ENCODE data around the gene GRAP2.

Gene GRAP2

DNA sequence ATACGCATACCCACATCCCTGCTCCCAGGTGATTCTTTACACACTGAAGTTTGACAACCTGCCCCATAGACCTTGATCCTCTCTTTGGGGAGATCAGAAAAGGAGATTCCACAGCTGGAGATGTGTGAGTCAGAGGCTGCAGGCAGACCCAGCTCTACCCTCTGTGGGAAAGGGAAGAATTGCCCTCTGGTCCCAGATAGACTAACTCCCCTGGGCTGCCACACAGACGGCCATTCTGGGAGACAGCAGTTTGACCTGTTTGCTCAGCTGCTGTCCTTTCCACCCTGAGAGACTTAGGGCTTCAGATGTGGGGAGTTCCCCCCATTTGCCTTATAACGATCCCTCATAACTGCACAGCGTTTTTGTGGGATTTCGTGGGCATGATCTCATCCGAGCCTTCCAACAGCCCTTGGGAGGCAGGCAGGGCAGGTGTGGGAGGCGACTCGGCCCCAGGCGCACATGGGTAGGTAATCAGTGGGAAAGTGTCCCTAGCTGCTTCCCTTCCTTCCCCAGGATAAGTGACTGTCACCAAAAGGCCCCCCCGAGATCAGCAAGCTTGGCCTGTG lies 107.9 kb downstream of the GRAP2 start:
- no peak overlapping the region for H3K4me3 ChIP-seq (ENCODE audit: control insufficient read depth, low read depth, low read length)
- DNase-seq (ENCODE audit: low read depth), result no peak
- TF ChIP-seq, protein P1, sequence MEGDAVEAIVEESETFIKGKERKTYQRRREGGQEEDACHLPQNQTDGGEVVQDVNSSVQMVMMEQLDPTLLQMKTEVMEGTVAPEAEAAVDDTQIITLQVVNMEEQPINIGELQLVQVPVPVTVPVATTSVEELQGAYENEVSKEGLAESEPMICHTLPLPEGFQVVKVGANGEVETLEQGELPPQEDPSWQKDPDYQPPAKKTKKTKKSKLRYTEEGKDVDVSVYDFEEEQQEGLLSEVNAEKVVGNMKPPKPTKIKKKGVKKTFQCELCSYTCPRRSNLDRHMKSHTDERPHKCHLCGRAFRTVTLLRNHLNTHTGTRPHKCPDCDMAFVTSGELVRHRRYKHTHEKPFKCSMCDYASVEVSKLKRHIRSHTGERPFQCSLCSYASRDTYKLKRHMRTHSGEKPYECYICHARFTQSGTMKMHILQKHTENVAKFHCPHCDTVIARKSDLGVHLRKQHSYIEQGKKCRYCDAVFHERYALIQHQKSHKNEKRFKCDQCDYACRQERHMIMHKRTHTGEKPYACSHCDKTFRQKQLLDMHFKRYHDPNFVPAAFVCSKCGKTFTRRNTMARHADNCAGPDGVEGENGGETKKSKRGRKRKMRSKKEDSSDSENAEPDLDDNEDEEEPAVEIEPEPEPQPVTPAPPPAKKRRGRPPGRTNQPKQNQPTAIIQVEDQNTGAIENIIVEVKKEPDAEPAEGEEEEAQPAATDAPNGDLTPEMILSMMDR (conservative IDR thresholded peaks at IDR 0.05; ENCODE audit: control insufficient read depth, insufficient read depth, low read depth, low read length), result no peak

DNA sequence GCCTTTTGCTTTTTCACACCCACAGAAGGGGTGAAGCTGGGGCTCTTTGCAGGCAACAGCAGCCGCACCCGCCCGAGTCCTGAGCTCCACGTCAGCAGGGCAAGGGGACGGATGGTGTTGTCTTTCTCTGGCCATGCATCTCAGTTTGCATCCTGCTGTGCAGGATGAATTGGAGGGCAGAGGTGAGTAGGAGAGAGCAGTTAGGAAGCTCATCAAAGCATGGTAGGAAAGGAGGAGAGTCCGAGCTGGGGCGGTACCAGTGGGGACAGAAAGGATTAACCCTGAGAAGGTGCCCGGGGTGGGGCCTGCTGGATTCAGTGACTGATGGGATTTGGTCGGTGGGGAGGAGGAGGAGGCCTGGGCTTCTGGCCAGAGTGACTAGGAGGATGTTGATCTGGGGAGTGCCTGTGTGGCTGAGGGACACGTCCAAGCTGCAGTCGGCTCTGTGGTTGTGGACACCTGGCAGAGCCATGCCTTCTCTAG lies 108.4 kb downstream of the GRAP2 start:
- TF ChIP-seq, protein P1 (conservative IDR thresholded peaks at IDR 0.05; ENCODE audit: control insufficient read depth, insufficient read depth, low read depth, low read length), result no peak
- H3K4me3 ChIP-seq (ENCODE audit: control insufficient read depth, low read depth, low read length), result no peak overlapping the region
- no peak for DNase-seq (ENCODE audit: low read depth)

DNA sequence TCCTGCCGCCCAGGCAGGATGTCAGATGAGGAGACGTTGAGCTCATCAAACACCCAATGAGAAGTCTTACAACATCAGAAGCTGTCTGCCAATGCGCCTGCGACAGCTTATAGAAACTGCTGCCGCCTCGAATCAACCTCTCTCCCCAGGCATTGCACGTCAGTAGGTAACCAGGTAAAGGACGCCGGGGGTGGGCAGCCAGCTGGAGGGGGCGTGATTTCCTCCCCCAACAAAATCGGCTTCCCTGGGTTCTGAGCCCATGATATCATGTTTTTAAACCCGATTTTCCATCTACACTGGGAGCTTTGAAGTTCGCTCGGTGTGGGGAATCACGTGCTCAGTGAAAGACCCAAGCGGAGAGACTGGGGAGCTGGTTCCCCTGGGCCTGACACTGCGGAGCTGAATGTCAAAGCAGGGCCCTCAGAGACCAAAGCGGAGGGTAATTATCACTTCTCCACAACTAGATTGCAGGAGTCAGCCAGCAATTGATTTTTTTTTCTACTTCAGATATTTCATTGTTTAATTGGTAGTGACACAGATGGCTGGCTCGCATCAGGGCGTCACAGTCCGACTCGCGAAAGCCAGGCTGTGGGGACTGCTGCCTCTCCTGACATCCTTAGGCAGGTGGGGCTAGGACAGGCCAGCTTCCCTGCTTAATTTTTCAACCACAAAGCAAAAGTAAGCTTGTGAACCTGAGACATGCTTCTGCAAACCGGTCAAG lies 109.2 kb downstream of the GRAP2 start:
- TF ChIP-seq, protein P1 (conservative IDR thresholded peaks at IDR 0.05; ENCODE audit: control insufficient read depth, insufficient read depth, low read depth, low read length), result no peak
- DNase-seq (ENCODE audit: low read depth), result no peak
- no peak overlapping the region for H3K4me3 ChIP-seq (ENCODE audit: control insufficient read depth, low read depth, low read length)

DNA sequence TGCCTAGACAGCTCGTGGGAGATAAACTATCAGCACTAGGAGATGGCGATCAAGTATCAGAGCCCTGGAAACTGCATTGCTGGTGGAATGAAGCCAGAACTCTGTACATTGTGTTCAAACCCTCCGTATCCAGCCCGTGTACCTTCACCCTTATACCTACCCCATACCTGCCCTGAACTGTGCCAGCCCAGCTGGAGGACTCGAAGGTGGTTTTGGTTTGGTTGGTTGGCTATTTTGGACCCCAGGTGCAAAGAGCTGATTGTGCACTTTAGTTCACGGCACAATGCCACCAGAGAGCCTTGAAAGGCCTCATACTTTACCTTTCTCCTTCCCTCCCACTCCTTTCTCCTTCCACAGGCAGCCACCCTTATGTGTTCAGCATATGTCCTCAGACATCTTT lies 109.9 kb downstream of the GRAP2 start:
- no peak overlapping the region for H3K4me3 ChIP-seq (ENCODE audit: control insufficient read depth, low read depth, low read length)
- no peak for DNase-seq (ENCODE audit: low read depth)
- TF ChIP-seq, protein P1 (conservative IDR thresholded peaks at IDR 0.05; ENCODE audit: control insufficient read depth, insufficient read depth, low read depth, low read length), result no peak

DNA sequence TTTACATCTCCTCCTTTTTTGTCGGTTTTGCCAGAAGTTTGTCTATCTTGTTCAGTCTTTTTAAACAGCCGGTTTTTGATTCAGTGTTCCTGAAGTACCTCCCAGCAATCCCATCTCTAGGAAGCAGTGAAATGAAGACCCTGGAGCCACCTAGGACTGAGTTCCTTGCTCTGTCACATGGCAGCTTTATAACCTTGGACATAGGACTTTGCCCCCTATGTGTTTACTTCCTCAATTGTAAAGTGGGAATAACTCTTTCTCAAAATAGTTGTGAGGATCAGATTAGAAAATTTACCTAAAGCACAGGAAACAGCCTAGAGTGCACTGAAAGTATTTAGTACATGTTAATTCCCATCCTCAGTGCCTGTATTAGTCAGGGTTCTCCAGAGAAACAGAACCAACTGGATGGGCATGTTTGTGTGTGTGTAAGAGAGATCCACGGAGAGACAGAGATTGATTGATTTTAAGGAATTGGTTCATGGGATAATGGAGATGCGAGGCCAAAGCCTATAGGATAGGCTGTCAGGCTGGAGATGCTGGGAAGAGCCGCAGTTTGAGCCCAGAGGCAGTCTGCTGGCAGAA lies 113.9 kb downstream of the GRAP2 start:
- TF ChIP-seq, protein P1 (conservative IDR thresholded peaks at IDR 0.05; ENCODE audit: control insufficient read depth, insufficient read depth, low read depth, low read length), result no peak
- no peak for DNase-seq (ENCODE audit: low read depth)
- H3K4me3 ChIP-seq (ENCODE audit: control insufficient read depth, low read depth, low read length), result no peak overlapping the region

DNA sequence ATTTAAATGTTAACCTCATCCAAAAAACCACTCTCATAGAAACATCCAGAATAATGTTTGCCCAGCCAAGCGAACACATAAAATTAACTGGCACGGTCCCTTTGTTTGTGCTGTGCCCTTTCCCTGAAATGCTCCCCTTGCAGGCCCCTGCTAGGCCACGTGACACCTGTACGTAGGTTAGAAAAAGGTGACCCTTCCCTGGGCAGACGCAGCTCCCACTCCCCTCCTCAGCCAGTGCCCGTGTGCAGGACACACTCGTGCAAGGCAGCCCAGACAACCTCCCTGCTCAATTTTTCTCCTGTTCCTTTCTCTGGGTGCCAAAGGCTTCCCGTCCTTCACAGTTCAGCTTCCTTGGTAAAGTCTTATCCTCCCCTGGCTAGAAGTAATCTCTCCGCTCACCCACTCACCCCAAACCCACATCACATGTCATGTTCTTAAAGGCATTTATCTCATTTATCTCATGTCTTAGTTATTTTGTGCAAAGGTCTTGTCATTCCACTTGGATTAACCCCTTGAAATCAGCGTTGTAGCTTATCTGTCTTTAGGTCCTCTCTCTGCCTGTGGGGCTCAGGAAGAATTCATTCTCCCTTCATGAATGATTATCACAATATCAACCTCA lies 114.6 kb downstream of the GRAP2 start:
- DNase-seq (ENCODE audit: low read depth), result no peak
- H3K4me3 ChIP-seq (ENCODE audit: control insufficient read depth, low read depth, low read length), result no peak overlapping the region
- TF ChIP-seq, protein P1 (conservative IDR thresholded peaks at IDR 0.05; ENCODE audit: control insufficient read depth, insufficient read depth, low read depth, low read length), result no peak
